Measurements from ENCODE around the gene CD247. TPM values are rescaled to one million over a fixed set of nuclear protein-coding genes. Genes with fewer than 3 reads are reported as not detected.

Gene CD247
- total RNA-seq, 4 donors from 2014 or later = 1.5 to 6.4 (median 3.4) TPM; not detected in 1

DNA sequence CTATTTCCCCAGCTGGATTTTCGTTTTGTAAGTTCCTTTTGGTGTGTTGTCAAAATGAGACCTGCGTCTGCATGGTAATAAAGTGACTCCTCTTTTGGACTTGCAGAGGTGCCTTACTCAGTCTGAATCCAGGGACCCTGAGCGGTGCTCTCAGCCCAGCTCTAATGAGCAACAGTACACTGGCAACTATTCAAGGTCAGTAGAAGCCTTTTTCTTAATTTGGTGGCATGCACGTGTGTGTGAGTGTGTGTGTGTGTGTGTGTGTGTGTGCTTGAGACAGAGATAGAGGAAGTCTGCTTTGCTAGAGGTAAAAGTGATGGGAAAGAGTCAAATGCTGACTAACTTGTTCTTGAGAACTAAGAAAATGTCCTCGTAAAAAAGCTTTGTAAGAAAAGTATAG, 105.4 kb downstream of the CD247 start:
- Histone ChIP-seq H3K27me3 (no peaks in the 10 kb centered on the region), H3K36me3 (peaks cover 0 to 19% (median 6%) of the 10 kb centered on the region in 4 donors), H3K27ac (no peak overlapping the region), H3K4me3 (no peak overlapping the region), H3K4me1 (no peaks in the 10 kb centered on the region), H3K9me3 (no peaks in the 10 kb centered on the region)
- TF ChIP-seq POLR2AphosphoS5 (IDR thresholded peaks at IDR 0.05) (no peak), POLR2A (IDR thresholded peaks at IDR 0.05) (no peak), EP300 (IDR thresholded peaks at IDR 0.05; ENCODE audit: low read depth) (no peak)
- no peak for DNase-seq
- intact Hi-C loops (cut with DNase I; ENCODE audit: low total_unique reads) = no loop called here
- WGBS, 2 donors (ENCODE audit: low coverage in 1 of 2) = 55 to 74% methylated on average over 3 to 5 of the region's 5 CpGs
- in situ Hi-C loops (cut with MboI; ENCODE audit: low pct_ligation_motif_present in 1 of 4, low pct_unique_long_range_greater_than_20kb in 1 of 4, low sequenced_read_pairs in 3 of 4) = loop anchor here in 1 of 4 donors (25.0 kb wide), 1 partner anchor 124 kb away; no protein-coding TSS in a partner anchor

GRCh38 chr1:167412072-167412471, 106.3 kb downstream of the CD247 start:
- Histone ChIP-seq H3K9me3 (no peaks in the 10 kb centered on the region), H3K4me1 (no peaks in the 10 kb centered on the region), H3K4me3 (no peak overlapping the region), H3K36me3 (peaks cover 0 to 19% (median 6%) of the 10 kb centered on the region in 4 donors), H3K27ac (no peak overlapping the region), H3K27me3 (no peaks in the 10 kb centered on the region)
- WGBS, 2 donors (ENCODE audit: low coverage in 1 of 2) = 72% methylated on average over 4 of the region's 4 CpGs; no CpG with 5 or more reads in 1 of the 2 donors
- no peak for DNase-seq
- intact Hi-C loops (cut with DNase I; ENCODE audit: low total_unique reads) = no loop called here
- in situ Hi-C loops (cut with MboI; ENCODE audit: low pct_ligation_motif_present in 1 of 4, low pct_unique_long_range_greater_than_20kb in 1 of 4, low sequenced_read_pairs in 3 of 4) = loop anchor here in 1 of 4 donors (25.0 kb wide), 1 partner anchor 125 kb away; no protein-coding TSS in a partner anchor
- no peak for TF ChIP-seq CTCF (IDR thresholded peaks at IDR 0.05)
- no peak for TF ChIP-seq POLR2AphosphoS5 (IDR thresholded peaks at IDR 0.05)

DNA sequence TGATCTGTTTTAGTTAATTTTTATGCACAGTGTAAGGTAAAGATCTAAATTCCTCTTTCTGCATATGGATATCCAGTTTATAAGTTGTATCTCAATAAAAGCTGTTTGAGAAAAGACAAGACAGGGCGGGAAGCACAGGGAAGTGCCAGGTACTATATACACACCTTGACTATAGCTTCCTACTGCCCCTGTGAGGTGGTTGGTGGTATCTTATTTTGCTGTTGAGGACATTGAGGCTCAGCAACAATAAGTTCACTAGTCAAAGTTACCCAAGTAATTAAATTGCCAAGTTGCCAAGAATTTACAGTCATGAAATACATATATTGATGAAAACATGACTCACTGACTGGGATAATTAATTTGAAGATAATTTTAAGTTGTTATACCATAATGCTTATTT, 109.1 kb downstream of the CD247 start:
- in situ Hi-C loops (cut with MboI; ENCODE audit: low pct_ligation_motif_present in 1 of 4, low pct_unique_long_range_greater_than_20kb in 1 of 4, low sequenced_read_pairs in 3 of 4) (loop anchor here in 2 of 4 donors (10.0 to 25.0 kb wide), 2 partner anchors 126 to 128 kb away; no protein-coding TSS in a partner anchor), intact Hi-C loops (cut with DNase I; ENCODE audit: low total_unique reads) (no loop called here)
- Histone ChIP-seq H3K27ac (no peak overlapping the region), H3K4me1 (no peaks in the 10 kb centered on the region), H3K27me3 (no peaks in the 10 kb centered on the region), H3K9me3 (no peaks in the 10 kb centered on the region), H3K4me3 (no peak overlapping the region), H3K36me3 (peaks cover 0 to 27% (median 8%) of the 10 kb centered on the region in 4 donors)
- 58 to 82% methylated on average over 1 of the region's 1 CpG for WGBS, 2 donors (ENCODE audit: low coverage in 1 of 2)
- no peak for DNase-seq
- TF ChIP-seq POLR2A (IDR thresholded peaks at IDR 0.05) = no peak
- peak in 3 of 5 experiments; percentile 14 to 27 (median 18) for TF ChIP-seq CTCF (IDR thresholded peaks at IDR 0.05)

DNA sequence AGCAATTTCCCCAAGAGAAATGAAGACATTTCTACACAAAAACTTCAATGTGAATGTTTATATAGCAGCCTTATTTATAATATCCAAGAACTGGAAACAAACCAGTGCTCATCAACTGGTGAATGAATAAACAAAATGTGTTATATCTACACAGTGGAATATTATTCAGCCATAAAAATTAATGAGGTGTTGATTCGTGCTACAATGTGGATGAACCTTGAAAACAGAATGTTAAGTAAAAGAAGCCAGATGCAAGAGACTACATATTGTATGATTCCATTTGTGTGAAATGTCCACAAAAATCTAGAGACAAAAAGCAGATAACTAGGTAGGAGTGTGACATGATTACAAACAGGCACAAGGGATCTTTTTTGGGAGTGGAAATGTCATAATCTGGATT, 110.0 kb downstream of the CD247 start:
- no peaks in the 10 kb centered on the region for H3K4me1 ChIP-seq
- TF ChIP-seq EP300 (IDR thresholded peaks at IDR 0.05; ENCODE audit: low read depth) (no peak), POLR2A (IDR thresholded peaks at IDR 0.05) (no peak), CTCF (IDR thresholded peaks at IDR 0.05) (no peak)
- no peak overlapping the region for H3K27ac ChIP-seq
- H3K36me3 ChIP-seq = peaks cover 0 to 25% (median 8%) of the 10 kb centered on the region in 4 donors
- intact Hi-C loops (cut with DNase I; ENCODE audit: low total_unique reads) (no loop called here), in situ Hi-C loops (cut with MboI; ENCODE audit: low pct_ligation_motif_present in 1 of 4, low pct_unique_long_range_greater_than_20kb in 1 of 4, low sequenced_read_pairs in 3 of 4) (loop anchor here in 2 of 4 donors (10.0 to 25.0 kb wide), 2 partner anchors 126 to 129 kb away; no protein-coding TSS in a partner anchor)
- DNase-seq = no peak
- H3K4me3 ChIP-seq = no peak overlapping the region
- WGBS, 2 donors (ENCODE audit: low coverage in 1 of 2) = 67 to 100% methylated on average over 1 of the region's 1 CpG
- no peaks in the 10 kb centered on the region for H3K9me3 ChIP-seq
- H3K27me3 ChIP-seq = no peaks in the 10 kb centered on the region

DNA sequence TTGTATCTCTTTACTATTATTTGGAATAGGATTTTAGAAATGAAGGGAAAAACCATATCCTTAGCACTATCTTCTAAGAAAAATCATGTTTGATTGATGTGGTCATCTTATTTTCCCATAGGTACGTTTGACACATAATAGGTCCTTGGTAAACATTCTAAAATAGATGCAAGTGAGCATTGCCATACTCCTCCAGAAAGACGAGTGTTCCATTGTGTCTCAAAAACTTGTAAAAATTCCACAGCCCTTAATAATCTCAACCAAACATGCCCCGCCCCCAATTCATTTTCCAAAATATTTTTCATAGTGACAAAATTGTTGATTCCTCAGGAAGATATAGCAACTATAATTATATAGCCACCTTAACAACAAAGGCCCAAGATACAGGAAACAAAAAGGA, 113.4 kb downstream of the CD247 start:
- intact Hi-C loops (cut with DNase I; ENCODE audit: low total_unique reads) = no loop called here
- H3K27me3 ChIP-seq = no peaks in the 10 kb centered on the region
- H3K4me3 ChIP-seq = no peak overlapping the region
- peaks cover 0 to 5% (median 1%) of the 10 kb centered on the region in 4 donors for H3K4me1 ChIP-seq
- no peak for TF ChIP-seq CTCF (IDR thresholded peaks at IDR 0.05)
- in situ Hi-C loops (cut with MboI; ENCODE audit: low pct_ligation_motif_present in 1 of 4, low pct_unique_long_range_greater_than_20kb in 1 of 4, low sequenced_read_pairs in 3 of 4) = loop anchor here in 2 of 4 donors (10.0 to 25.0 kb wide), 2 partner anchors 130 to 132 kb away; no protein-coding TSS in a partner anchor
- no peak overlapping the region for H3K27ac ChIP-seq
- no peaks in the 10 kb centered on the region for H3K9me3 ChIP-seq
- peaks cover 0 to 20% (median 2%) of the 10 kb centered on the region in 4 donors for H3K36me3 ChIP-seq
- no peak for DNase-seq
- 78 to 81% methylated on average over 3 of the region's 3 CpGs for WGBS, 2 donors (ENCODE audit: low coverage in 1 of 2)

All from transverse colon (tissue), 4 donors.